ENCODE measurements around the gene DISC1.

- TF ChIP-seq EZH2 (IDR thresholded peaks at IDR 0.05; ENCODE audit: insufficient read depth, poor library complexity, severe bottlenecking) (no peak), EZH2phosphoT487 (IDR thresholded peaks at IDR 0.05; ENCODE audit: insufficient read depth, low read depth) (no peak)
Measured at GRCh38 chr1:231634323-231635013, 7.9 kb downstream of the DISC1 start.

Data from GM23248 (cell line).